HEK293 (cell line): ENCODE results near the gene ALG12.

Source experiments
- KLF16 ChIP-seq: fragments of 450-650 bp; formaldehyde crosslinking; IDR thresholded peaks from 2 replicates; pipeline ENCODE4 v1.5.1; 2017; ENCODE audit warnings: missing biosample characterization, missing genetic modification characterization
- KLF9 ChIP-seq: fragments of 450-650 bp; formaldehyde crosslinking; IDR thresholded peaks from 2 replicates; pipeline ENCODE4 v1.5.1; 2016; ENCODE audit warnings: missing biosample characterization, missing genetic modification characterization, low read depth
- MYNN ChIP-seq: fragments of 450-650 bp; formaldehyde crosslinking; IDR thresholded peaks from 2 replicates; pipeline ENCODE4 v1.5.1; 2016; ENCODE audit warnings: missing biosample characterization, missing genetic modification characterization, borderline replicate concordance
- MZF1 ChIP-seq: fragments of 450-650 bp; formaldehyde crosslinking; IDR thresholded peaks from 2 replicates; pipeline ENCODE4 v1.5.1; 2017; ENCODE audit warnings: missing biosample characterization, missing genetic modification characterization, borderline replicate concordance
- OSR2 ChIP-seq: fragments of 450-650 bp; formaldehyde crosslinking; IDR thresholded peaks from 2 replicates; pipeline ENCODE4 v1.5.1; 2016; ENCODE audit warnings: missing biosample characterization, missing genetic modification characterization
- ZBTB48 ChIP-seq: fragments of 450-650 bp; formaldehyde crosslinking; IDR thresholded peaks from 2 replicates; pipeline ENCODE4 v1.5.1; 2016; ENCODE audit warnings: missing biosample characterization, missing genetic modification characterization
- ZBTB7A ChIP-seq: fragments of 450-650 bp; formaldehyde crosslinking; IDR thresholded peaks from 2 replicates; pipeline ENCODE4 v1.5.1; 2016; ENCODE audit warnings: low read depth, missing biosample characterization, missing genetic modification characterization
- ZEB2 ChIP-seq: fragments of 450-650 bp; formaldehyde crosslinking; IDR thresholded peaks from 2 replicates; pipeline ENCODE4 v1.5.1; 2016; ENCODE audit warnings: missing biosample characterization, missing genetic modification characterization
- ZNF146 ChIP-seq: fragments of 450-650 bp; formaldehyde crosslinking; IDR thresholded peaks from 2 replicates; pipeline ENCODE4 v1.5.1; 2016; ENCODE audit warnings: missing biosample characterization, missing genetic modification characterization
- ZNF174 ChIP-seq: fragments of 450-650 bp; formaldehyde crosslinking; IDR thresholded peaks from 2 replicates; pipeline ENCODE4 v1.5.0; 2017; ENCODE audit warnings: missing biosample characterization, mild to moderate bottlenecking, missing genetic modification characterization
- ZNF366 ChIP-seq: fragments of 450-650 bp; formaldehyde crosslinking; conservative IDR thresholded peaks from 2 replicates; pipeline ENCODE4 v1.5.1; 2016; ENCODE audit warnings: missing biosample characterization, missing genetic modification characterization
- ZNF416 ChIP-seq: fragments of 450-650 bp; formaldehyde crosslinking; IDR thresholded peaks from 2 replicates; pipeline ENCODE4 v1.5.1; 2016; ENCODE audit warnings: missing biosample characterization, missing genetic modification characterization
- ZNF426 ChIP-seq: fragments of 450-650 bp; formaldehyde crosslinking; IDR thresholded peaks from 2 replicates; pipeline ENCODE4 v1.5.1; 2017; ENCODE audit warnings: missing biosample characterization, missing genetic modification characterization, mild to moderate bottlenecking, inconsistent platforms, moderate library complexity
- ZNF600 ChIP-seq: fragments of 450-650 bp; formaldehyde crosslinking; IDR thresholded peaks from 2 replicates; pipeline ENCODE4 v1.5.1; 2016; ENCODE audit warnings: missing biosample characterization, missing genetic modification characterization
- ZNF785 ChIP-seq: fragments of 450-650 bp; formaldehyde crosslinking; IDR thresholded peaks from 2 replicates; pipeline ENCODE4 v1.5.1; 2016; ENCODE audit warnings: missing biosample characterization, missing genetic modification characterization
- ZNF837 ChIP-seq: fragments of 450-650 bp; formaldehyde crosslinking; IDR thresholded peaks from 2 replicates; pipeline ENCODE4 v1.5.1; 2016; ENCODE audit warnings: missing biosample characterization, missing genetic modification characterization
- TF ChIP-seq, protein P1 (sequence below): fragments of 450-650 bp; formaldehyde crosslinking; IDR thresholded peaks from 2 replicates; pipeline ENCODE4 v1.5.1; 2016; ENCODE audit warnings: missing biosample characterization, missing genetic modification characterization
- TF ChIP-seq, protein P2 (sequence below): fragments of 450-650 bp; formaldehyde crosslinking; IDR thresholded peaks from 2 replicates; pipeline ENCODE4 v1.5.1; 2016; ENCODE audit warnings: missing biosample characterization, missing genetic modification characterization
- TF ChIP-seq, protein P3 (sequence below): fragments of 450-650 bp; formaldehyde crosslinking; IDR thresholded peaks from 2 replicates; pipeline ENCODE4 v1.5.1; 2016; ENCODE audit warnings: missing biosample characterization, missing genetic modification characterization
- TF ChIP-seq, protein P4 (sequence below): fragments of 450-650 bp; formaldehyde crosslinking; IDR thresholded peaks from 2 replicates; pipeline ENCODE4 v1.5.1; 2016; ENCODE audit warnings: missing biosample characterization, missing genetic modification characterization
- TF ChIP-seq, protein P5 (sequence below): fragments of 450-650 bp; formaldehyde crosslinking; optimal IDR thresholded peaks from 2 replicates; pipeline ENCODE3; 2016; ENCODE audit warnings: missing biosample characterization, mild to moderate bottlenecking, missing genetic modification characterization
- TF ChIP-seq, protein P6 (sequence below): fragments of 450-650 bp; formaldehyde crosslinking; IDR thresholded peaks from 2 replicates; pipeline ENCODE4 v1.5.1; 2017; ENCODE audit warnings: missing biosample characterization, missing genetic modification characterization

Gene ALG12

DNA sequence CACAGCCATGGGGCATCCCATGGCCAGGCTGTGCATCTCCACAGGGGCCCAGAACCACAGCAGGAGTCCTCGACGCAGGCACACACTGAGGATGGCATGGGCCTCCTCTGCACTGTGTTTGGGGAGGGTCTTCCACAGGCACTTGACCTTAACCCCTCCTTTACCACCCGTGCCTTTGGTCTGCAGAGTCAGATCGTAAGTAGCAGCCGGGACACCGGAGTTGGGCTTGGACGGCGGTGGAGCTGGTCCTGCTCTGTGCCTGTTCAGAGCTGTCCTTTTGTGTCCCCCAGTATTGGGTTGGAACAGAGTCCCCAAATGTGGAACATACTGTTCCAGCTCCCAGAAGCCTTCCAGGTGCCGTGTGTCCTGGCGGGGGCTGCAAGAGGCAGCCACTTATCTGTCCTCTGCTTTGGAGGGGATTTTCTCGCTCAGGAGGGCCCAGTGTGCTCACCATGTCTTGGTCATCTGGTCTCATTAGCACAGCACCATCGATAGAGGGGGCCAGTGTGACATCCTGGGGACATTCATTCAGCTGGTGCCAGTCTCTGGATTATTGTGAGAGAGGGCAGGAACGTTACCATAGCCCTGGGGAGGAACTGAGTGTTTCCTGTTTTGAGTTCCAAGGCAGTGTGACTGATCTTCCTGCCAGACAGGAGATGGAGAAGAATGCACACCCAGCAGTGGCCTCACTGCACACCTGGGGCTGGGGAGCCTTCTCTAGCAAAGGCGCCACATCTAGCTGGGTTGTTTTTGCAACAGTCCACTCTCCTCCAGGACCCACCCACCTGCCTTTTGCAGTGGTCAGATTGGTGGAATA lies 12.6 kb upstream of the ALG12 start (continued):
- TF ChIP-seq ZNF785 (tag by site-specific recombination) (no peak), KLF16 (tag by site-specific recombination) (no peak), ZNF366 (tag by site-specific recombination) (no peak), KLF9 (tag by site-specific recombination) (no peak), ZNF146 (no peak), ZBTB7A (tag by site-specific recombination) (no peak), ZEB2 (tag by site-specific recombination) (no peak), MYNN (tag by site-specific recombination) (no peak), ZBTB48 (tag by site-specific recombination) (no peak), ZNF837 (tag by site-specific recombination) (no peak), MZF1 (tag by site-specific recombination) (no peak), ZNF416 (tag by site-specific recombination) (no peak), ZNF426 (tag by site-specific recombination) (no peak), ZNF600 (tag by site-specific recombination) (0 out of 2 replicates have a peak, but pooled peaks have one; percentile 49), OSR2 (tag by site-specific recombination) (no peak), ZNF174 (tag by site-specific recombination) (no peak)
- TF ChIP-seq, protein P1, sequence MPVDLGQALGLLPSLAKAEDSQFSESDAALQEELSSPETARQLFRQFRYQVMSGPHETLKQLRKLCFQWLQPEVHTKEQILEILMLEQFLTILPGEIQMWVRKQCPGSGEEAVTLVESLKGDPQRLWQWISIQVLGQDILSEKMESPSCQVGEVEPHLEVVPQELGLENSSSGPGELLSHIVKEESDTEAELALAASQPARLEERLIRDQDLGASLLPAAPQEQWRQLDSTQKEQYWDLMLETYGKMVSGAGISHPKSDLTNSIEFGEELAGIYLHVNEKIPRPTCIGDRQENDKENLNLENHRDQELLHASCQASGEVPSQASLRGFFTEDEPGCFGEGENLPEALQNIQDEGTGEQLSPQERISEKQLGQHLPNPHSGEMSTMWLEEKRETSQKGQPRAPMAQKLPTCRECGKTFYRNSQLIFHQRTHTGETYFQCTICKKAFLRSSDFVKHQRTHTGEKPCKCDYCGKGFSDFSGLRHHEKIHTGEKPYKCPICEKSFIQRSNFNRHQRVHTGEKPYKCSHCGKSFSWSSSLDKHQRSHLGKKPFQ = no peak
- TF ChIP-seq, protein P2, sequence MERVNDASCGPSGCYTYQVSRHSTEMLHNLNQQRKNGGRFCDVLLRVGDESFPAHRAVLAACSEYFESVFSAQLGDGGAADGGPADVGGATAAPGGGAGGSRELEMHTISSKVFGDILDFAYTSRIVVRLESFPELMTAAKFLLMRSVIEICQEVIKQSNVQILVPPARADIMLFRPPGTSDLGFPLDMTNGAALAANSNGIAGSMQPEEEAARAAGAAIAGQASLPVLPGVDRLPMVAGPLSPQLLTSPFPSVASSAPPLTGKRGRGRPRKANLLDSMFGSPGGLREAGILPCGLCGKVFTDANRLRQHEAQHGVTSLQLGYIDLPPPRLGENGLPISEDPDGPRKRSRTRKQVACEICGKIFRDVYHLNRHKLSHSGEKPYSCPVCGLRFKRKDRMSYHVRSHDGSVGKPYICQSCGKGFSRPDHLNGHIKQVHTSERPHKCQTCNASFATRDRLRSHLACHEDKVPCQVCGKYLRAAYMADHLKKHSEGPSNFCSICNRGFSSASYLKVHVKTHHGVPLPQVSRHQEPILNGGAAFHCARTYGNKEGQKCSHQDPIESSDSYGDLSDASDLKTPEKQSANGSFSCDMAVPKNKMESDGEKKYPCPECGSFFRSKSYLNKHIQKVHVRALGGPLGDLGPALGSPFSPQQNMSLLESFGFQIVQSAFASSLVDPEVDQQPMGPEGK (tag by site-specific recombination) = peak; percentile 43
- TF ChIP-seq, protein P3, sequence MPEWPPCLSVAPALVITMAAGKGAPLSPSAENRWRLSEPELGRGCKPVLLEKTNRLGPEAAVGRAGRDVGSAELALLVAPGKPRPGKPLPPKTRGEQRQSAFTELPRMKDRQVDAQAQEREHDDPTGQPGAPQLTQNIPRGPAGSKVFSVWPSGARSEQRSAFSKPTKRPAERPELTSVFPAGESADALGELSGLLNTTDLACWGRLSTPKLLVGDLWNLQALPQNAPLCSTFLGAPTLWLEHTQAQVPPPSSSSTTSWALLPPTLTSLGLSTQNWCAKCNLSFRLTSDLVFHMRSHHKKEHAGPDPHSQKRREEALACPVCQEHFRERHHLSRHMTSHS (tag by site-specific recombination) = no peak
- TF ChIP-seq, protein P4, sequence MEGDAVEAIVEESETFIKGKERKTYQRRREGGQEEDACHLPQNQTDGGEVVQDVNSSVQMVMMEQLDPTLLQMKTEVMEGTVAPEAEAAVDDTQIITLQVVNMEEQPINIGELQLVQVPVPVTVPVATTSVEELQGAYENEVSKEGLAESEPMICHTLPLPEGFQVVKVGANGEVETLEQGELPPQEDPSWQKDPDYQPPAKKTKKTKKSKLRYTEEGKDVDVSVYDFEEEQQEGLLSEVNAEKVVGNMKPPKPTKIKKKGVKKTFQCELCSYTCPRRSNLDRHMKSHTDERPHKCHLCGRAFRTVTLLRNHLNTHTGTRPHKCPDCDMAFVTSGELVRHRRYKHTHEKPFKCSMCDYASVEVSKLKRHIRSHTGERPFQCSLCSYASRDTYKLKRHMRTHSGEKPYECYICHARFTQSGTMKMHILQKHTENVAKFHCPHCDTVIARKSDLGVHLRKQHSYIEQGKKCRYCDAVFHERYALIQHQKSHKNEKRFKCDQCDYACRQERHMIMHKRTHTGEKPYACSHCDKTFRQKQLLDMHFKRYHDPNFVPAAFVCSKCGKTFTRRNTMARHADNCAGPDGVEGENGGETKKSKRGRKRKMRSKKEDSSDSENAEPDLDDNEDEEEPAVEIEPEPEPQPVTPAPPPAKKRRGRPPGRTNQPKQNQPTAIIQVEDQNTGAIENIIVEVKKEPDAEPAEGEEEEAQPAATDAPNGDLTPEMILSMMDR (tag by site-specific recombination) = peak; percentile 84
- TF ChIP-seq, protein P5, sequence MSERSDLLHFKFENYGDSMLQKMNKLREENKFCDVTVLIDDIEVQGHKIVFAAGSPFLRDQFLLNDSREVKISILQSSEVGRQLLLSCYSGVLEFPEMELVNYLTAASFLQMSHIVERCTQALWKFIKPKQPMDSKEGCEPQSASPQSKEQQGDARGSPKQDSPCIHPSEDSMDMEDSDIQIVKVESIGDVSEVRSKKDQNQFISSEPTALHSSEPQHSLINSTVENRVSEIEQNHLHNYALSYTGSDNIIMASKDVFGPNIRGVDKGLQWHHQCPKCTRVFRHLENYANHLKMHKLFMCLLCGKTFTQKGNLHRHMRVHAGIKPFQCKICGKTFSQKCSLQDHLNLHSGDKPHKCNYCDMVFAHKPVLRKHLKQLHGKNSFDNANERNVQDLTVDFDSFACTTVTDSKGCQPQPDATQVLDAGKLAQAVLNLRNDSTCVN = no peak
- TF ChIP-seq, protein P6, sequence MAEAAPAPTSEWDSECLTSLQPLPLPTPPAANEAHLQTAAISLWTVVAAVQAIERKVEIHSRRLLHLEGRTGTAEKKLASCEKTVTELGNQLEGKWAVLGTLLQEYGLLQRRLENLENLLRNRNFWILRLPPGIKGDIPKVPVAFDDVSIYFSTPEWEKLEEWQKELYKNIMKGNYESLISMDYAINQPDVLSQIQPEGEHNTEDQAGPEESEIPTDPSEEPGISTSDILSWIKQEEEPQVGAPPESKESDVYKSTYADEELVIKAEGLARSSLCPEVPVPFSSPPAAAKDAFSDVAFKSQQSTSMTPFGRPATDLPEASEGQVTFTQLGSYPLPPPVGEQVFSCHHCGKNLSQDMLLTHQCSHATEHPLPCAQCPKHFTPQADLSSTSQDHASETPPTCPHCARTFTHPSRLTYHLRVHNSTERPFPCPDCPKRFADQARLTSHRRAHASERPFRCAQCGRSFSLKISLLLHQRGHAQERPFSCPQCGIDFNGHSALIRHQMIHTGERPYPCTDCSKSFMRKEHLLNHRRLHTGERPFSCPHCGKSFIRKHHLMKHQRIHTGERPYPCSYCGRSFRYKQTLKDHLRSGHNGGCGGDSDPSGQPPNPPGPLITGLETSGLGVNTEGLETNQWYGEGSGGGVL = no peak
